C4-2B (cell line): ENCODE data around the gene NKX2-1.

Experiments used
- H3K27ac ChIP-seq: fragments of 450-650 bp; 2 replicates; pipeline ENCODE4 v1.5.1; 2017
- ZFX ChIP-seq: fragments of 450-650 bp; IDR thresholded peaks from 2 replicates; pipeline ENCODE4 v1.6.1; 2017
- TF ChIP-seq, protein P1 (sequence below): fragments of 450-650 bp; conservative IDR thresholded peaks from 2 replicates; pipeline ENCODE4 v1.5.1; 2017; ENCODE audit warnings: mild to moderate bottlenecking

Gene NKX2-1

DNA sequence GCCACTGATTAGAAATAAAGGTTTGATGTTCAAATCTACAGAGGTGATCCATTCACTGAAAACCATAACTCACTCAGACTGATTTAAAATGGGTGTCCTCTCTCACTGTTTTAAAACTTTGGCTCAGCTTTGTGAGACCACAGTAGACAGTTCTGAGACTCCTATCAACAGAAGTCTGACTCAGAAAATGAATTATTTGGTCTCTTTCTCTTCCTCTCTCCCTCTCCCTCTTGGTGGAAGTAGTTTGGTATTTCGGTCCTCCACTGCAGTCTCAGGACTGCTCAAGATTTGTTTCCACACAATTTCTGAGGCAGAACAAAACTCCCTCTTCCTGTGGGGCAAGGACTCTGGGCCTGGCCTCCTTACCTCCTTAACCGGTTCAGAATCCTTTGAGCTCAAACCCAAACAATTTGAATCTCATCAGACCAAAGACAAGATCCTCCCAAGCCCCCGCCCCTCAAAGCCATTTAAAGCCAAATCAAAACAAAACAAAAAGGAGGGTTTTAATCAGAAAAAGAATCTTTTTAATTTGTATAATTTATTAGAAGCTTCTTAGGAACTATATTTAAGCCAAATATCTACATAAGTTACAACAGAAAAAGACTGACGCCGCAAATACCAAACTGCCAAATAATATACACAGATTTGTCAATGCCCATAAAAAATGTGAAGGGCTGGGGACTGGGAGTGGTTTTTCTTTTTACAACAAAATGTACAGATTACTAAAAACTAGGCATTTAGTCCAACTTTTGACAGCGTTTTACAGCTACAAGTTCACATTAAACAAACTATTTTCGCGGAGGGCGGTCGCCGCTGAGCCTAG lies 3.9 kb downstream of the NKX2-1 start:
- H3K27ac ChIP-seq: no peak overlapping the region
- TF ChIP-seq ZFX: no peak
- TF ChIP-seq, protein P1, sequence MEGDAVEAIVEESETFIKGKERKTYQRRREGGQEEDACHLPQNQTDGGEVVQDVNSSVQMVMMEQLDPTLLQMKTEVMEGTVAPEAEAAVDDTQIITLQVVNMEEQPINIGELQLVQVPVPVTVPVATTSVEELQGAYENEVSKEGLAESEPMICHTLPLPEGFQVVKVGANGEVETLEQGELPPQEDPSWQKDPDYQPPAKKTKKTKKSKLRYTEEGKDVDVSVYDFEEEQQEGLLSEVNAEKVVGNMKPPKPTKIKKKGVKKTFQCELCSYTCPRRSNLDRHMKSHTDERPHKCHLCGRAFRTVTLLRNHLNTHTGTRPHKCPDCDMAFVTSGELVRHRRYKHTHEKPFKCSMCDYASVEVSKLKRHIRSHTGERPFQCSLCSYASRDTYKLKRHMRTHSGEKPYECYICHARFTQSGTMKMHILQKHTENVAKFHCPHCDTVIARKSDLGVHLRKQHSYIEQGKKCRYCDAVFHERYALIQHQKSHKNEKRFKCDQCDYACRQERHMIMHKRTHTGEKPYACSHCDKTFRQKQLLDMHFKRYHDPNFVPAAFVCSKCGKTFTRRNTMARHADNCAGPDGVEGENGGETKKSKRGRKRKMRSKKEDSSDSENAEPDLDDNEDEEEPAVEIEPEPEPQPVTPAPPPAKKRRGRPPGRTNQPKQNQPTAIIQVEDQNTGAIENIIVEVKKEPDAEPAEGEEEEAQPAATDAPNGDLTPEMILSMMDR: no peak

DNA sequence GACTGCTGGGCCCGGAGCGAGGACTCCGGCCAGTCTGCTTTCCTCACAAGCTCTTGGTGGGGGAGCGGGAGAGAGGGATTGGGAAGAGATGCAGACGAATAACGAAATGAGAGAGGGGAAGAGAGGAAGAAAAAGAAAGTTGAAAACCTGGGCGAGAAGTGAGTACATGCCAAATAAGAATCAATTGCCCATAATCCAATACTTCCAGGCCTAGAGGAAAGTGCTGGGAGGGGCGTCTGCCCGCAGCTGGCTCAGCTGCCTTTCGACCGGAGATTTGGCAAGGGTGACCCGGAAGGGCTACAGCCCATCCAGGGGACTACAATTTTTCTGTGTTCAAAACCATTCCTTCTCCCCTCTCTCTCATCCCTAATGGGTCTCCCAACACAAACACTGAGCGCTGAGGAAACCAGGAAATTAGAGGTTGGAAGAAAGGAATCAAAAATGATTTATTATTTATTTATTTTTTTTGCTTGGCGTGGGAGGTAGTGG lies 4.9 kb downstream of the NKX2-1 start:
- TF ChIP-seq, protein P1: no peak
- no peak for TF ChIP-seq ZFX
- no peak overlapping the region for H3K27ac ChIP-seq

DNA sequence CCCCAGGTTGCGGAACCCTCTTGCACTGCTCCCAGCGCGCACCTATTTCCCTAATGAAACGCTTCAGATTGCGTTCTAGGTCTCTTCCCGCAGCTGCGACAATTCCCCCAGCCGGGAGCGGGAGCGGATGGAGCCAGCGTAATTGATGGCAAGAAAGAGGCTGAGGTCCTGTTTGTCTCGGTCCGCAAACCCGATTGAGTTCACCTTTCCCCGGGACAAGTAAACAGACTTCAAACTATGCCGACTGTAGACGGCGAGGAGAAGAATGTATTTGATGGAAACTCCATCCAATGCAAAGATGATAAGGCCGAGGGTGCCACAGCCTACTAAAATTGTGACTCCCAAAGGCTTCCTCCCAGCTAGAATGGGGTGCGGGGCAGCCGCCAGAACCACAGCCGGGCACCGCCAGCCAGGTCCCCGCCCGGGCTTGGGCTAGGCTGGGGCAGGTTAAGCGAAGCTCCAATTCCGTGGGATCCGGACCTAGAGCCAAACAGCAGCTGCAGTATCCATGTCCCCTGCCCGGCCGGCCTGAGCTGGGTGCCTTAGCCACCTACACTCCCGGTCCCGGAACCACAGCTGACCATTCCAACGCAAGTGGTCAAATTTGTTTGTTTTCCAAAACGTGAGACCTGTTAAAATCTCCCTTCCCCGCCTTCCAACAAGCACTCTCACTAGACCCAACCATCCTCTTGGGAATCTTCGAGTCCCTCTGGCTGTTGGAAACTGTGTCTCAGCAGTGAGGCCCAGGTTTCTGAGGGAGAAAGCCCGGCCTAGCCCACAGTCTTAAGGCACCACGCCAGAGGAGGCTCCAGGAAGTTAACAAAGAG lies 5.5 kb downstream of the NKX2-1 start:
- TF ChIP-seq ZFX: no peak
- TF ChIP-seq, protein P1: no peak
- H3K27ac ChIP-seq: no peak overlapping the region

DNA sequence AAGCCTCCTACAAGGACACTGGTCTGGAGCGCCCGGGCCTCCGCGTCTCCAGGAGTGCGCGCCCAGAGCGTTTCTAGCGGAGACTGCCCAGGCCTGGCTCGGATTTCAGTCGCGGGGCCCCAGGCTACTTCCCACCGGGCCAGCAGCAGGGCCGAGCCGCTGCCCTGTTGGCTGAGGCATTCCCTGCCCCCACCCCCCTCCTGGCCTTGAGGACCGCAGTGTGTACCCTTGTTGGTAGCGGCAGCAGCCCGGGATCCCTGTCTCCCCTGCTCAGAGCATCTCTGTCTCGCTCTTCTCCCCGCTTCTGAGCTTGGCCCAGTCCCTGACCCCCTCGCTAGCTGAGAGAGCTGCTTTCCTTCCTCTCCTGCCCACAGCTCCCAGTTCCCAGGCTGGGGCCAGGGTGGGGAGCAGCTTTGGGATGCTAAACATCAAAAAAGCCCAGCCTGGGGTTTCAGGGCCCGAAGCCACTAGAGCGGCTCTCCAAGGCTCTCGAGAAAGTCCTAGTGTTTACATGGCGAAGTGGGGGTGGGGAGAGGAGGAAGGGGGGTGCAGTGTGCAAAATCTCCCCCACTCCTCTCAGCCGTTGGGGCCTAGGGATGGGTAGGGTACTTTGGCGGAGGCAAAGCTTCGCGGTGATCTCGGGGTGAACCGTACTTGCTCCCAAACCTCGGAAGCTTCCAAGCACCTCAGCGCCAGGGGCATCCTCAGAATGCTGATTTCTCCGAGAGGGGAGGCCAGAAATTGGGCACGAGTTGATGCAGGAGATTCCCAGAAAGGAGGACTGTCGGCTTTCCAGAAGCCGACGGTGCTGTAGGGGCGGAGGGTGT lies 6.4 kb downstream of the NKX2-1 start:
- H3K27ac ChIP-seq: no peak overlapping the region
- TF ChIP-seq, protein P1: no peak
- no peak for TF ChIP-seq ZFX

DNA sequence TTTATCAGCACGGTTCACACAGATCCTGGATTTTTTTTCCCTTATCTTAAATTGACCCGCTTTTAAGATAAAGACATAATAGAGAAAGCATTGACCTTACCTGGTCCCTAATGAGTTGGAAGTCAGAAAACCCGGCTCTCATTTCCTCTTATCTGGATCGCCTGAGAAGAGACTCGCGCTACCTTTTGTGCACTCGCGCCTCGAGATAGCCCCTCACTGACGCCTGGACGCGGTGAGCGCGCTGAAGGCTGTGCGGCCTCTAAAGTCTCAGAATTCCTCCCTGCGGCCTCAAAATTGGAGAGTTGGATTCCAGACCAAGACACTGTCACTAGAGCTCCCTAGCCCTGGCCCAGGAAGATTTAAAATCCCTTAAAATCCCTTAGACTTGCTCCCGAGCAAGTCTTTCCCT lies 7.0 kb downstream of the NKX2-1 start:
- TF ChIP-seq, protein P1: no peak
- no peak for TF ChIP-seq ZFX
- H3K27ac ChIP-seq: no peak overlapping the region

DNA sequence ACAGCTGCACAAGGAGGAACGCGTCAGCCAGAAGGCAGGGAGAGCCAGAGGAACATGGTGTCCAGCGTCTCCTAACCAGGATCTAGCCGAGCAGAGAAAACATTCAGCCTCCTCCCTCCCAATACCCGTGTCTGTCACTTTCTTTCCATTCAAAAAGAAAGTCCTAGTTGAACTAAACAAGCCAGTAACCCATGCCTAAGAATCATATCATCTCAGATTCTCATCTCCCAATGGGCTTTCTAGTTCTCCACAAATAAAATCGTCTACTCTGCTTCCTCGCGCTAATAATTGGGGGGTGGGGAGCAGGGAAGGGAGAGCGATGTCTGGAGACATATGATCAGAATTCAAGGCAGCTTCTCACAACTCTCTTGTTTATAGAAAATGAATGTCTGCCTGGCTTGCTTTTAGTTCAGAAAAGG lies 7.4 kb downstream of the NKX2-1 start:
- no peak for TF ChIP-seq ZFX
- TF ChIP-seq, protein P1: no peak
- no peak overlapping the region for H3K27ac ChIP-seq
